ENCODE data around the gene HAUS7.

Gene HAUS7

DNA sequence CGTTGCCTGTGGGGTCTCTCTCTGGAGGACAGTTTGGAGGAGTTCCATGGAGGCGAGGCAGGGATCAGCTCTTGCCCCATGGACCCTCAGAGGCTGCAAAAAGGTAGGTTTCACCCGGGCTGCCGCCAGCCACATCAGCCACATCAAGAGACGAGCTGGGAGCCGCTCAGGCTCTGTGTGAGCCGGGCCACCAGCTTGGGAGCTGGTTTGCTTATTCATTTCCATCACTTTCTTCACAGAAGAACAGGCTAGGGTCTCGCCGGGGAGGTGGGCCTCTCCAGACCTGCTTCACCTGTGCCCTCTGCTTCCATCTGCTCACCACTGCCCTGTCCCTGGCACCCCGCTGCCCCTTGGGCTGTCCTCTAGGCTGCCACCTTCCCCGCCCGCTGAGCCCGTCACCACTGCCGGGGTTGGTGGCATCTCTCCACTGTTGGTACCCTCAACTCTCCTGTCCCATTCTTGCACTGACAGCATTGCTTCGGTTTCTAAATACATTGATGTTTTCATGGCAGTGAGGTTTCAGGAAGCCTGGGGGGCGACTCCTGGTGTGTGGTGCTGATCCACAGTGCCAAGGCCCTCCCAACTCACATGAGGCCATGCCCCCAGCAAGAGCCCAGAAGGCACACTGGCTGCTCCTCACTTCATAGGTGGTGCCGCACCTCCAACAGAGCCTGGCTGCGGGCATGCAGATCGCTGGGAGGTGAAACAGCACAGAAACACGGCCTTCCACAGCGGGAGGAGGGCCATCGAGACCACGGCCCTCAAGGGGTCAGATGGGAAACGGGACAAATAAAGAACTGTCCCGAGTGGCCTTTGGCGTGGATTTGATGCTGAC is 20.0 kb downstream of the HAUS7 start:
- no peak for DNase-seq

DNA sequence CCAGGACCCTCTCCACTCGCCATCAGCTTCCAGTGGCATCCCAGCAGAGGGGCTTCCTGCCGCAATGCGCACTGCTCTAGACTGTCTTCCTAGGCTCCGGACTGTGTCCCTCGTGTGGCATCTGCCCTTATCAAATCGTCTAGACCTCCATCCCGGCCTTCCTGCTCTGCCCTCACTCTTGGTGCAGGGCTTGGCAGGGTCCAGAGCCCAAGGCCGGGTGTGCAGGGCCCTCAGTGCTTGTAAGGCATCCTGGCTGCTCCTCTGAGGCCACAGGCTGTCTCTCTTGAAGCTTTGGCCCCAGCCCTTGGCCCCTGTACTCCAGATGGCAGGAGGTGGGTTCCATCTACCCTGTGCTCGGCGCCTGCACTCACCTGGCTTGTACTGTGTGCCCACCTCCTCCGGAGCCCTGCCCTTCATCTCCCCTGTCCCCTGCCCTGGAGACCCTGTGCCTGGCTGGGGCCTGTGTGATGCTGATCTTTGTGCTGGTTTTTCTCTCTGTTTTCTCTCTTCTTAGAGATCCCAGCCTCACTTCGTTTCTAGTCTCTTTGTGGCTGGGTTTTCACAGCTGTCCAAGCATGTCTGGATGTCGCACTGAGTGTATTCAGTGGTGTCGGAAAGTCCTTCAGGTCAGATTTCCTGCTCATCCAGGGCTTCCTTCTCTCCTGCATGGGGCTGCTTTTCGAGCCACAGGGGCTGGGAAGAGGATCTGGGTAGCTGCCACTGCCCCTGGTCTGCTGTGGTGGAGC is 20.8 kb downstream of the HAUS7 start:
- DNase-seq, result no peak

DNA sequence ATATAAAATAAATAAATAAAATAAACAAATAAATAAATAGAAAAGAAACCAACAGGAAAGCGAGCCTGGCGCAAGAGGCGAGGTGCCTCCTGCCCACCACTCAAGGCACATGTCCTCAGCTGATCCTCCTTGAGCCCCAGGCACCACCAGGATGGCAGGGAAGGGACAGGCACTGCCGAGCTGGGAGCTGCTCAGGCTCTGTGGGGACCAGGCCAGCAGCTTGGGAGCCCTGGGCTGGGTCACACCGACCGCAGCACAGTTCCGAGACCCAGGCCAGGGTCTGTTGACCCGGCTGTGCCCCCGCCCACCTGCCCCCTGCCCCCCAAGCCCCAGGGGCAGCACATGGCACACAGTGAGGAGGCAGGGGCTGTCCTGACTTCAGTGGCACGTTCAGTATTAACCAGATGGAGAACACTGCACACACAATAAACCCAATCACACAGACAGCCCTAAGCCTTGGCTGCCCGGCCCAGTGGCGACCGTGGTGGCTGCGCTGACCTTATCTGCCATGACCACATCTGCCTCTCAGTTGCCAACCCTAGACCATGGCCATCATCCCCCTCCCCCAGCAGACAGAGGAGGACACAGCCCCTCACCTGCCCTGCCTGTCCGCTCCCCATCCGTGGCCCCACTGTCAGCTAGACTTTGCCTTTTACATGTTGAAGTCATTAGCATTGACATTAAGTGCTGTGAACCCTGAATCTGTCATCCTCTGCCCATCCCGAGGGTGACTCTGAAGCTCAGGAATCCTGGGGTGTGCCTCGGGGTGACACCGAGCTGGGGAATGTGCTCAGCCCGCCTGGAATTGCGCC is 21.6 kb downstream of the HAUS7 start:
- DNase-seq, result no peak

DNA sequence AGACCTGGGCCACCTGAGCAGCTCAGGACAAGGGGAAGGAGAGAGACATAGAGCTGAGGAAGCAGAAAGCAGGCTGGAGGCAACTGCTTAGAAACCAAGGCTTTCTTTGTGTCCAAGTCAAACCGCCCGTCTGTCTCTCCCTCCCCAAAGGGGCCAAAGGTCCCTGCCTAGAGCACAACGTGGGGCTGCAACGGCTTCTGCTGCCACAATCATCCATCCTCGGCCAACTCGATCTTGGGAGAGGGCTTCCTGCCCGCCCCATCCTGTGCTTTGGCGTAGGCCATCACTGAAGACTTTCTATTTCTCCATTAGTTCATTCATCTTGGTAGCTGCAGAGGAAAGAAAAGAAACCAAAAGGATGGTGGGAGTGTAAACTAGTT is 22.8 kb downstream of the HAUS7 start:
- DNase-seq, result no peak

DNA sequence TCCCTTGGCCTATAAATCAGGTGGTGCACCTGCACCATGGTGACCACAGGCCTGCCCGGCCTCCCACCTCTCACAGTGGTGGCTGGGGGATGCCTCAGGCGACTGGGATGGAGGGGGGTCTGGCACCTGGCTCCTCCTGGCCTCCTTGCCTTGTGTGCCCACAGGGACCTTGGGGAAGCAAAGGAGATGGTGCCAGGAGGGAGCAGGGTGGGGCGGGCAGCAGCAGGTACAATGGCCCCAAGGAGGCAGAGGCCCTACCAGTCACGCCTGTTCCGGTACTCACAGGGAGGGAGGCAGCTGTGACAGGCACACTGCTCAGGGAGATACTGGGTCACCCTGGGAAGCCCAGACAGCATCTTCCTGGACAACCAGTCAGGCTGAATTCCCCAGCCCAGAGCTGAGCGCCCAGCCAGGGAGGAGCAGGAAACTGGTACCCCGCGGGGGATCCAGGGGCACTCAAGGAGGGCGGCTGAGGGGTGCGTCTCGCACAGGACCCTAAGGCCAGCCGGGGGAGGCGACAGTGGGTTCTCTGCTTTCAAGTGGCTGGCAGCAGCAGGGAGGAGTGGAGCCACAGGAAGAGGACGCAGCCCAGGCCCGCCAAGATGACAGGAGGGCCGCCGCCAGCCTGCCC is 23.3 kb downstream of the HAUS7 start:
- no peak for DNase-seq

DNA sequence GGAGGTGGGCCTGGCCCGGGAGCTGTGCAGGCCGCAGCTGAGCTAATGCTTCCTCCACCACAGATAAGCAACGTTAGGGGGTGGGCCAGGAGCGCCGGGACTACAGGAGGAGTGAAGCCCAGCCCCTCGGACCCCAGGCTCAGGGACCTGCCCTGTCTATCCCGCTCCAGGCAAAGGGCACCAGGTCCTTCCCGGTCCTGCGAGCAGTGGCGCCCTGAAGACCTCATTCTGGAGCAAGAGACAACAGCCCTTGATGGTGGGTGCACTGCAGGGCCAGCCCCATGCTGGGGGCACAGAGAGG is 23.8 kb downstream of the HAUS7 start:
- no peak for DNase-seq

DNA sequence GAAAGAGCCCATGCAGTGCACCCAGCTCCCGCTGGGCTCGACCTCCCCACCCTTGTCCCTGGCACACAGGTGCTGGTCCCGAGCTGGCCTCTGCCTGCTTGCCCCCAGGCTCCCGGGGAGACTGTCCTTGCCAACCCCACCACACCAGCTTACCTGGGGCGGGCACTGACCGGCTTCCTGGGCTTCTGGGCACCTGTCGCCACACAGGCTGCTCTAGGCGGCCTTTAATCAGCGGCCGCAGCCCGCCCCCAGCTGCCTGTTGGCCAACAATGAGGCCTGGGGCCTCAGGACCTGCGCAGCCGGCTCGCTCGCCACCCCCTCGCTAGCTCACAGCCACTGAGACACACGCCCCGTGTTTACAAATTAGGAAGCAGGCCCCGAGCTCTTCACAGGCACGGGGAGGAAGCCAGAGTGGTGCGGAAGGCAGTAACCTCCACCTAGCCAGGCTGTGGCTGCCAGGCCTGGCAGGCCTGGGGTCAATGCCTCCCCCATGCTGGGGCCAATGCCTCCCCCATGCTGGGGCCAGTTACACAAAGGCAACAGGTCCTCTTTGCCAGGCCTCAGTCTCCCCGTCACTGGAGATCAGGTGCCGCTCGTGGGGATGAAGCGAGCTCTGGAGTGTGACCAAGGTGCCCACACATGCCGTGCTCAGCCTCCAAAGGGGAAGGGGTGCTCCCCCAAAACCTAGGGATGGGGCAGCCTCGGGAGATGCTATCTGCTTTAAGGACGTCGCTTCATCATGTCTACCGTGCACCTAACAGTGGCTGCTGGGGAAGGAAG is 24.3 kb downstream of the HAUS7 start, which contains the start of gene TREX2:
Gene TREX2 (minus strand): TSS at position 201 of the 780 bp plus-strand sequence. CDS start 626 bp downstream, outside the sequence.
- no peak for DNase-seq

DNA sequence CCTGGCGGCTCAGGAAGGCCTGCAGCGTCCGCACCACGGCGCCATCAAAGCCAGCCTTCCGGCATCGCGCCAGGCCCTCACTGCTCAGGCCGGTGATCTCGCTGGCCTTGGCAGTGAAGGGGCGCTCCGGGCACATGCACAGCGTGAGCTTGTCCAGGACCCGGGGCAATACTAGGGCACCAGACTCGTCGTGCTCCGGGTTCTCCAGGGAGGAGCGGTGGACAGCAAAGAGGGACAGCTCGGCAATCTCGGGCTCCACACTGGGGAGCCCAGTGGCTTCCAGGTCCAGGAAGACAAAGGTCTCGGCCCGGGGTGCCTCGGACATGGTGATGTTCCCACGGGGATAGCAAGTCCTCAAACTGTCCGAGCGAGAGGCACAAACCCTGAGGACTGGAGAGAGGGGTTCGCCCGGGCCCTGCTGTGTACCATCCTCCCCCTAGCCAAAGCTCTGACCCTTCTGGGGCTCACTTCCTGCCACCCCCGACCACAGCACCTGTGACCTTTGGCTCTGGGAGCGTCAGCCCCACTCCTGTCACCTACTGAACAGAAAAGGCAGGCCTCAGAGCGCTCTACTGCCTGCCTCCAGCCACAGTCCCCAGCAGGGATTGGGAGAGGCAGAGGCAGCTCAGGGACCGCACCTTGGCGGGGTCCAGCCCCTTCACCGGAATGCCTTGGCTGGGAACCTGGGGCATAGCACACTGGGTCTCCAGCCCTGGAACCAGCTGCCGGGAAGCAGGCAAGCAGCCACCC is 25.1 kb downstream of the HAUS7 start:
- DNase-seq, result no peak

DNA sequence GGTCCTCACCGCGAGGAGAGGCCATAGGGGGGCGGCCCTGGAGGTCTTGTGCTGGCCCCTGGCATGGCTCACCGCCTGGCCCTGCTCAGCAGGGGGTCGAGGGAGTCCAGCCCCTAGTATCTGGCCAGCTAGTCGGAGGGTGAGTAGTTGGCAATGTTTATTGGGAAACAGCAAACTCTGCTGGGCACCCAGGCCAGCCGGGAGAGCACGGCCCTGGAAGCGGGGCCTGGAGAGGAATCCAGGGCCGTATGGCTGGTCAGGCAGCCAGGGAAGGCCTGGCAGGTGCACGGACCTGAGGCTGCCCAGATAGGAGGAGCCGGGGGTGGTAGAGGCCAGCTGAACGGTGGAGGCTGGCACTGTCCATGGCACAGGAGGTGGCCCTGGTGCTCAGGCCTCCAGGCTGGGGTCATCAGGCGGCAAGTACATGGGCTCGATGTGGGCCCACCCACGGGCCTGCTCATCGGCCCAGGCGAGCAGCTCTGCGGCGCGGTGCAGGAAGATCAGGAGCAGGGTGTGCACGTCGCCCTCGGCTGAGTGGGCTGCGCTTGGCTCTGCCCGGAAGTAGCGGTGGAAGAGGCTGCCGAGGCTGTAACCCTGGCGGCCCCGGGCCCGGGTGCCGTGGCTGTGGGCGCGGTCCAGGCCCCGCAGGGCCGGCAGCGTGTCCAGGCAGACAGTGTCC is 25.9 kb downstream of the HAUS7 start:
- no peak for DNase-seq

DNA sequence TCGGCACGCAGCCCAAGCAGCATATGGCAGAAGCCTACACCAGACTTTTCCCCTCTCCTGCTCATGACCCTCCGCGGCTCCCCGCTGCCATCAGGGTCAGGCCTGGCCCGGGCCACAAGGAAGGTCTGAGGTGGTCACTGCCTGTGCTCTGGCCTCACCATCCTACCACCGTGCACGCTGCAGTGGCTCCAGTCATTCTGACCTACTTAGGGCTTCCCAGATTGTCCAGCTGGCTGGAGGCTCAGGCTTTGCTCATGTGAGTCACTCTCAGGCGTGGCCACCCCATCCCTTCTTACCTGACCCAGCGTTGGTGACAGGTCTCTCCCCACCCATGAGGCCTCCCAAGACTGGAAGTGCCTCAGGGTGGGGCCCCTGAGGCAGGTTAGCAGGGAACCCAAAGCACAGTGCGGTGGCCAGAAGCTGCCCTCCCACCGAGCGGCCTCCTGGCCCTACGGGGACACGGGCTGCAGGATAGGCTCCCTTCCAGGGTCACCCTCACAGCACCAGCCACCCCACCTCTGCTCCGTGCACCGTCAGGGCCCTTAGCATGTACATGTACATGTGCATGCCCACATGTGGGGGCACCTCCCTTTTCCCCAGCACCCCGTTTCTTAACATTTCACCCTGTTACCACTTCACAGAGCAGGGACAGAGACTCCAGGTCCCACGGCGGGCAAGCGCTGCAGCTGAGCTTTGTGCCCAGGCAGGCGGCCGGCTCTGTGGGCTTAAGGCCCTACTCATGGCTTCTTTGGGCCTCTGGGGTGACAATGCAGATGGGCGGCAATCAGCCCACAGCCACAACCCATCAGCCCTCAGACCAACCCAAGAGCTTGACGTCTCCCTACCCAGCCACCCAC is 26.7 kb downstream of the HAUS7 start:
- DNase-seq, result no peak

DNA sequence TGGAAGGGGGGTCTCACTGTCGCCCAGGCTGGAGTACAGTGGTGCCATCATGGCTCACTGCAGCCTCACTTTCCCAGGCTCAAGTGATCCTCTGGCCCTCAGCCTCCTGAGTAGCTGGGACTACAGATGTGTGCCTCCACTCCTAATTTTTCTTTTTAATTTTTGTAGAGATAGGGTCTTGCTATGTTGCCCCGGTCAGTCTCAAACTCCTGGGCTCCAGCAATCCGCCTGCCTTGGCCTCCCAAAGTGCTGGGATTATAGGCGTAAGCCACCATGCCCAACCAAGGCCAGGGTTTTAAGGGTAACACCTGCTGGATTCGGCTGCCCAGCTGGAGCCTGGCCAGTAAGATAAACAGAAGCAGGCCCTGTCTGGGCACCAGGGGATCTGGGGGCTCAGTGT is 27.9 kb downstream of the HAUS7 start:
- DNase-seq, result no peak

DNA sequence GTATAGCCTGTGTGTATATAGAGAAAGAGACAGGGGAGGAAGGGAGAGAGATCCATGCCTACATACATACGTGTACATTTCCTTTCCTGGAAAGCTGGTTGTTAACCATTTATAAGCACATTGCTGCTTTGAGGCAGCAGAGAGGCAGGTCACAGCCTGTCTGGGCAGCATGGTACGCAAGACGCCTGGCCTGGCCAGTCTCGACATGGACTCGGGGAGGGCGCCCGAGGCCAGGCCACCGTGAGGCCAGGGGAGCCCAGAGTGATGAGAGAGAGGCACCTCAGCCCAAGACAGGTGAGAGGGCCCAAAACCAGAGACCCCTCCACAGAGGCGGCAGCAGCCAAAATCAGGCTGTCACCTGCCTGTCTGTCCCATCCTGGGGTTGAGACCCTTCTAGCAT is 28.4 kb downstream of the HAUS7 start:
- no peak for DNase-seq

DNA sequence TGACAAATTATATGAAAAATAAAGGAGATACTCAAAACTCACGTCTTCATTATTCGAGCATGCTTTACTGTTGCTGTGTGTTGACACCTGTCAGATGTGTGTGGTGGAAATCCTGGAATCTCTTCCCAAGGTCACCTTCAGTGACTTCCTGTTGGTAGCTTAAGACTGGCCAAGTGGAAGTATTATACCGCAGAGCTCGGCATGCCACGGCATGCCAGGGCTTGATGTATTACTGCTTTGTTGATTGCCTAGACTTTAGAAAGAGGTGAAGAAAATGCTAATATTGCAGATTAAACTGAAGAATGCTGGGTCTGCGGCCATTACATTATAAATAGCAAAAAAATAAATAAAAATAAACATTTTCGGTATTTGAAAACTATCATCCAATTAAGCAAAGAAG is 29.1 kb downstream of the HAUS7 start:
- no peak for DNase-seq

DNA sequence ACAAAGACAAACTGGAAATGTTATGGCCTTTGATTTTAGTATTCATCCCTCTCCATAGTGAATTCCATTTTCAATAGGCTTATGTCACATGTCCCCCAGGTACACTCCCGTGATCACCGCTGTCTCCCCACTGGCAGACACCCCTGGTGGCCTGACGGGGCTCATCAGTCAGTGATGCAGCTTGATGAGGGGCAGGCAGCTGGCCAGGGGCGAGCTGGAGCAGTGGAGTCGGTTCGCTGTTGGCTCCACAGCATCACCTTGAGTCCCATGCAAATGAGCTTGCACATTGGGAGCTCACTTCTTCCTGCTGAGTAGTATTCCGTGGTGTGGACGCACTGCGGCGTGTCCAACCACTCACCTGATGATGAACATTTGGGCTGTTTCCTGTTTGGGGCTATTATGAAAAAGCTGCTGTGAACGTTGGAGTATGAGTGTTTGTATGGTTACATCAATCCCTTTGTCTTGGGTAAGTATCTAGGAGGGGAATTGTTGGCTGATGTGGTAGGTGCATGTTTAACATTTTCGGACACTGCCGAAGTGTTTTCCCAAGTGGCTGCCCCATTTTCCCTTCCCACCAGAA is 29.7 kb downstream of the HAUS7 start:
- DNase-seq, result no peak

DNA sequence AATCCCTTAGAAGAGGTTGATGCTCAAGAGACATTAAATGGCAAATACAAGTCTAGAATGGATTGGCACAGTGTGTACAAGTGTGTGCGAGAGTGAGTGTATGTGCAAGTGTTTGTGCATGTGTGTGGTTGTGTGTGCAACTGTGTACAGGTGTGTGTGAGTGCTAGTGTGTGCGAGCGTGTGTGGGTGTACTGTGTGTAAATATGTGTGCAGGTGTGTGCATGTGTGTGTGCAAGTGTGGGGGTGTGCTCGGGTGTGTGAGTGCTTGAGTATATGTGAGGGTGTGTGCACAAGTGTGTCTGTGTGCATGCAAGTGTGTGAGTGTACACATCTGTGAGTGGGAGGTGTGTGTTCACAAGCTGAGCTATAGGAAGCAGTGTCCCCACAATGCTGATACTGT is 30.4 kb downstream of the HAUS7 start:
- no peak for DNase-seq

DNA sequence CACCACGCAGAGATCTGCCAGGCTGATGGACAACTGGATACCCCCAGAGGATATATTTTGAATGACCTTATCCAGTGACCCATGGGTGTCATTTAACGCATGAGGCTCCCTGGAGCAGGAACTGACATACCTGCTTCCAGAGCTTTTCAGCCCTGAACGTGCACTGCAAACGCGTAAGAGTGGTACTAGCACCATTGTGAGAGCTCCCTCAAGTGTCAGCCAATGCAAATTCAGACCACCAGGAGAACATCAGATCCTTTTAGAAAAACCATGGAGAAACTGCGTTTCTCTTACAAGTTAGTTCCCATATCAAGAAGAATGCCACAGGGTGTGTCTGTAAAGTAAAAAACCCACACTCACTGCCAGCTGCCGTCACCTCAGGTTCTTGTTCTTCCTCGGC is 31.8 kb downstream of the HAUS7 start:
- no peak for DNase-seq

DNA sequence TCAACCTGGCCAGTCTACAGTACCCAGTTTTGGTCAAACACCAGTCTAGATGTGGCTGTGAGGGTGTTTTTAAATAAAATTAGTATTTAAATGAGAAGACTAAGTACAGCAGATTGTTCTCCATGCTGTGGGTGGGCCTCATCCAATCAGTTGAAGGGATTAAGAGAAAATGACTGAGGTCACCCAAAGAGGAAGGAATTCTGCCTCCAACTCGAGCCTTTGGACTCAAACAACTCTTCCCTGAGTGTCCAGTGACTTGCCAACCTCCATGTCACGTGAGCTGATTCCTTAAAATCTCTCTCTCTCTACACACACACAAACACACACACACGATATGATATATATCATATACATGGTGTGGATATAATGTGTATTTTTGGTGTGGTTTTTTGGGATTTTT is 34.5 kb downstream of the HAUS7 start:
- DNase-seq, result no peak

DNA sequence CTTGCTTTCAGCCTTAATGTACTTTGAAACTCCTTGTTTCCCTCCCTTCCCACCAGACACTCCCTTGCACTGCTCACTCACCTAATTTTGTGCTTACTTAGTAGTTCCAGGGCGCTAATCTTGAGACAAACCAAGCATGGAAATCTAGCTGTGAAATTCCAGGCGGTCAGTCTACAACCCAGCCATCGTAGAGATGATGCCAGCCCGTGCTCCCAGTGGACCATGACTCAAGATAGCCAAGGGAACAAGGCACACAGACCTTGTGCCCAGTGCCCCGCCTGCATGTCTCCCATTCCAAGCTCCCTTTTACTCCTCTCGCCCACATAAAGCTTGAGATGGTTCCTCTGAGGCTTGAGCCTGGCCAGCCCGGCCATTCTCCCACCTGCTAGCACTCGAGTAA is 35.6 kb downstream of the HAUS7 start:
- no peak for DNase-seq

DNA sequence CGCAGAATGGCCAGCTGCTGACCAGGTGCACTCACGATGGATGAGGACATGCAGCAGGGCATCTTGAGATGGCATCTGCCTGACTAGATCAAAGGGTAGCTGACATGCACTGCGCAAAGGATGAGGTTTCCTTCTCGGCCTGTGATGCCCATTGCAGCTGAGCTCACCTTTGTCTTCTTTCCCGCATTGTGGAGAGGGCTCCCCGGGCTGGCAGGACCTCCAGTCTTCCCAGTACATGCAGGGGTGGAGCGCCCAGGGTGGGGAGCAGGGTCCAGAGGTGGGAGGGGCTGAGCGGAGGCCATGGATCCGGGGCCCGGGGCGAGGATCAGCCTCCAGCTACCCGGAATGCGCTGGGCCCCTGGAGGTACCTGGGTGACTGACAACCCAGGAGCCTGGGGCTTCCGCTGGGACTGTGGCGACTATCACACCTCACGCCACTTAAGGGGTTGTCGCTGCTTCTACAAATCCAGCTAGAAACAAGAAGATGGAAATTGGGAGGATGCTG is 36.5 kb downstream of the HAUS7 start:
- DNase-seq, result no peak
